Uterus (tissue), 2 donors: ENCODE measurements around the gene PLA2G4F.

Source experiments
- CTCF ChIP-seq, 4 experiments: fragments of 200-600 bp in 2 of 4; fragments of 450-650 bp in 2 of 4; sonication (generic) in 2 of 4; IDR thresholded peaks; one replicate each; pipeline ENCODE4 v1.5.1; 2016 to 2019; ENCODE audit warnings: antibody characterized with exemption in 4 of 4, mild to moderate bottlenecking in 2 of 4, moderate library complexity in 1 of 4
- POLR2A ChIP-seq, 2 donors: fragments of 450-650 bp; IDR thresholded peaks; one replicate each; pipeline ENCODE4 v1.6.1; 2016; ENCODE audit warnings: antibody characterized with exemption in 2 of 2, mild to moderate bottlenecking in 1 of 2, moderate library complexity in 1 of 2

DNA sequence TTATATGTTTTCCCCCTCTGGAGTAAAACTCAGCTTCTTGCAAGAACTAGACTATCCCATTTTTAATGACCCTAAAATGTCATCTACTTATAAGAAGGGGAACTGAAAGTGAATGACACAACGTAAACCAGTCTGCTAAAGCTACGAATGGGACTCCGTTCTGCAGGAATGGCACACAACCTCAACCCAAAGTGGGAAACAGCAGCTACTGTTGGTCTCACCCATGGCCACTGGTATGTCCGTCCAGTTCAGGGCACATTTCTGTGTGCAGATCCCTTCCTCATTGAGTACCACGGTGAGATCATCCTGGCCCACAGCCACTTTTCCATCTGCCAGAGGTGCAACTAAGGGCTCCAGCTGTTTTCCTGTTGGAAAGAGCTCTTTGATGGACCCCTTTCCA, 27.9 kb upstream of the PLA2G4F start:
- no peak for TF ChIP-seq POLR2A (IDR thresholded peaks at IDR 0.05)
- no peak for TF ChIP-seq CTCF (IDR thresholded peaks at IDR 0.05)
